ENCODE data around the gene CALU. TPM values are rescaled to one million over a fixed set of nuclear protein-coding genes. Genes with fewer than 3 reads are reported as not detected.

CALU gene
- total and polyA plus RNA-seq, 2 experiments from 2014 or later: 136 to 179 TPM

- H3K27me3 ChIP-seq (ENCODE audit: insufficient read depth): no peaks in the 10 kb centered on the region
- H3K27me3 Mint-ChIP-seq (ENCODE audit: insufficient read depth, low read depth, poor library complexity): no peaks in the 10 kb centered on the region
- 0 out of 2 replicates have a peak, but pooled peaks cover 3% of the 10 kb centered on the region for H4K20me1 ChIP-seq (replicated peaks; ENCODE audit: insufficient read depth)
- no peak overlapping the region for H3K27ac Mint-ChIP-seq
- no peak overlapping the region for H3K4me3 Mint-ChIP-seq
- peaks cover 10% of the 10 kb centered on the region; the same call in 1 of the 2 replicates for H3K4me1 ChIP-seq (ENCODE audit: insufficient read depth)
- peak; percentile 22; the same call in 1 of the 3 replicates for ATAC-seq
- no peaks in the 10 kb centered on the region for H3K9me2 ChIP-seq (ENCODE audit: insufficient read depth)
- H2AFZ ChIP-seq: no peak overlapping the region
- no peaks in the 10 kb centered on the region for H3F3A ChIP-seq (replicated peaks; ENCODE audit: low read depth)
- H3K4me3 ChIP-seq: no peak overlapping the region
- H3K79me2 ChIP-seq (replicated peaks; ENCODE audit: insufficient read depth): no peaks in the 10 kb centered on the region
- no peak for DNase-seq (ENCODE audit: low spot score)
- H3K27ac ChIP-seq (ENCODE audit: low read depth): no peak overlapping the region
- no peaks in the 10 kb centered on the region for H3K9me3 Mint-ChIP-seq
- peaks cover 28% of the 10 kb centered on the region for H3K36me3 Mint-ChIP-seq (ENCODE audit: low read depth)
- TF ChIP-seq EZH2 (IDR thresholded peaks at IDR 0.05; ENCODE audit: low read depth, unreplicated experiment): no peak
- TF ChIP-seq JUNB (IDR thresholded peaks at IDR 0.05; ENCODE audit: unreplicated experiment): no peak
- H3K4me1 Mint-ChIP-seq: peaks cover 3% of the 10 kb centered on the region; the same call in 1 of the 3 replicates
- H3K36me3 ChIP-seq (ENCODE audit: insufficient read depth): 0 out of 2 replicates have a peak, but pooled peaks cover 8% of the 10 kb centered on the region
- H3K4me2 ChIP-seq: no peak overlapping the region
Measured at GRCh38 chr7:128811631-128812430, 72.7 kb downstream of the CALU start.

- ATAC-seq: peak; percentile 76
- 0 out of 2 replicates have a peak, but pooled peaks cover 8% of the 10 kb centered on the region for H3K36me3 ChIP-seq (ENCODE audit: insufficient read depth)
- no peak overlapping the region for H3K27ac Mint-ChIP-seq
- TF ChIP-seq STAT1 (IDR thresholded peaks at IDR 0.05; ENCODE audit: unreplicated experiment) (no peak), CREB1 (CRISPR knock-in tag; IDR thresholded peaks at IDR 0.05; ENCODE audit: low read depth) (no peak), ZNF331 (CRISPR knock-in tag; IDR thresholded peaks at IDR 0.05; ENCODE audit: low read depth) (no peak), NANOG (IDR thresholded peaks at IDR 0.05; ENCODE audit: borderline replicate concordance) (no peak), JUNB (IDR thresholded peaks at IDR 0.05; ENCODE audit: unreplicated experiment) (no peak), EZH2 (IDR thresholded peaks at IDR 0.05; ENCODE audit: low read depth, unreplicated experiment) (no peak), ZNF114 (CRISPR knock-in tag; IDR thresholded peaks at IDR 0.05) (no peak), POLR2AphosphoS5 (IDR thresholded peaks at IDR 0.05; ENCODE audit: low read depth) (no peak)
- TF ChIP-seq, protein P1, sequence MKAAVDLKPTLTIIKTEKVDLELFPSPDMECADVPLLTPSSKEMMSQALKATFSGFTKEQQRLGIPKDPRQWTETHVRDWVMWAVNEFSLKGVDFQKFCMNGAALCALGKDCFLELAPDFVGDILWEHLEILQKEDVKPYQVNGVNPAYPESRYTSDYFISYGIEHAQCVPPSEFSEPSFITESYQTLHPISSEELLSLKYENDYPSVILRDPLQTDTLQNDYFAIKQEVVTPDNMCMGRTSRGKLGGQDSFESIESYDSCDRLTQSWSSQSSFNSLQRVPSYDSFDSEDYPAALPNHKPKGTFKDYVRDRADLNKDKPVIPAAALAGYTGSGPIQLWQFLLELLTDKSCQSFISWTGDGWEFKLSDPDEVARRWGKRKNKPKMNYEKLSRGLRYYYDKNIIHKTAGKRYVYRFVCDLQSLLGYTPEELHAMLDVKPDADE (IDR thresholded peaks at IDR 0.05): no peak
- TF ChIP-seq, protein P2, sequence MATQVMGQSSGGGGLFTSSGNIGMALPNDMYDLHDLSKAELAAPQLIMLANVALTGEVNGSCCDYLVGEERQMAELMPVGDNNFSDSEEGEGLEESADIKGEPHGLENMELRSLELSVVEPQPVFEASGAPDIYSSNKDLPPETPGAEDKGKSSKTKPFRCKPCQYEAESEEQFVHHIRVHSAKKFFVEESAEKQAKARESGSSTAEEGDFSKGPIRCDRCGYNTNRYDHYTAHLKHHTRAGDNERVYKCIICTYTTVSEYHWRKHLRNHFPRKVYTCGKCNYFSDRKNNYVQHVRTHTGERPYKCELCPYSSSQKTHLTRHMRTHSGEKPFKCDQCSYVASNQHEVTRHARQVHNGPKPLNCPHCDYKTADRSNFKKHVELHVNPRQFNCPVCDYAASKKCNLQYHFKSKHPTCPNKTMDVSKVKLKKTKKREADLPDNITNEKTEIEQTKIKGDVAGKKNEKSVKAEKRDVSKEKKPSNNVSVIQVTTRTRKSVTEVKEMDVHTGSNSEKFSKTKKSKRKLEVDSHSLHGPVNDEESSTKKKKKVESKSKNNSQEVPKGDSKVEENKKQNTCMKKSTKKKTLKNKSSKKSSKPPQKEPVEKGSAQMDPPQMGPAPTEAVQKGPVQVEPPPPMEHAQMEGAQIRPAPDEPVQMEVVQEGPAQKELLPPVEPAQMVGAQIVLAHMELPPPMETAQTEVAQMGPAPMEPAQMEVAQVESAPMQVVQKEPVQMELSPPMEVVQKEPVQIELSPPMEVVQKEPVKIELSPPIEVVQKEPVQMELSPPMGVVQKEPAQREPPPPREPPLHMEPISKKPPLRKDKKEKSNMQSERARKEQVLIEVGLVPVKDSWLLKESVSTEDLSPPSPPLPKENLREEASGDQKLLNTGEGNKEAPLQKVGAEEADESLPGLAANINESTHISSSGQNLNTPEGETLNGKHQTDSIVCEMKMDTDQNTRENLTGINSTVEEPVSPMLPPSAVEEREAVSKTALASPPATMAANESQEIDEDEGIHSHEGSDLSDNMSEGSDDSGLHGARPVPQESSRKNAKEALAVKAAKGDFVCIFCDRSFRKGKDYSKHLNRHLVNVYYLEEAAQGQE (IDR thresholded peaks at IDR 0.05; ENCODE audit: unreplicated experiment): no peak
Measured at GRCh38 chr7:128812514-128813168, 73.5 kb downstream of the CALU start.

More at GRCh38 chr7:128812514-128813168, 73.5 kb downstream of the CALU start:
- peaks cover 10% of the 10 kb centered on the region; the same call in 1 of the 2 replicates for H3K4me1 ChIP-seq (ENCODE audit: insufficient read depth)
- H3K27ac ChIP-seq (ENCODE audit: low read depth): no peak overlapping the region
- Mint-ChIP-seq H3K27me3 (ENCODE audit: insufficient read depth, low read depth, poor library complexity) (no peaks in the 10 kb centered on the region), H3K9me3 (no peaks in the 10 kb centered on the region), H3K36me3 (ENCODE audit: low read depth) (peaks cover 24% of the 10 kb centered on the region), H3K4me1 (peaks cover 3% of the 10 kb centered on the region; the same call in 1 of the 3 replicates), H3K4me3 (no peak overlapping the region)
- H3K79me2 ChIP-seq (replicated peaks; ENCODE audit: insufficient read depth): no peaks in the 10 kb centered on the region
- DNase-seq (ENCODE audit: low spot score): no peak
- H2AFZ ChIP-seq: no peak overlapping the region
- no peaks in the 10 kb centered on the region for H3K9me2 ChIP-seq (ENCODE audit: insufficient read depth)
- H3F3A ChIP-seq (replicated peaks; ENCODE audit: low read depth): no peaks in the 10 kb centered on the region
- H3K27me3 ChIP-seq (ENCODE audit: insufficient read depth): no peaks in the 10 kb centered on the region
- 0 out of 2 replicates have a peak, but pooled peaks cover 3% of the 10 kb centered on the region for H4K20me1 ChIP-seq (replicated peaks; ENCODE audit: insufficient read depth)
- H3K4me3 ChIP-seq: no peak overlapping the region
- no peak overlapping the region for H3K4me2 ChIP-seq

Data from GM23338 (cell line).